WTC11 (cell line): ENCODE results near the gene IRX2. TPM values are rescaled to one million over a fixed set of nuclear protein-coding genes. Genes with fewer than 3 reads are reported as not detected.
A peak's percentile ranks its signal among the peaks of the same experiment; 100 is the strongest.

Experiments used
- ATAC-seq: fragments of 200-7000 bp; cut with Tn5 transposase; 2 replicates; pipeline ENCODE4 v1.10.0; 2021; ENCODE audit warnings: mild to moderate bottlenecking, moderate library complexity
- CTCF ChIA-PET: fragments of 300-600 bp; sonication (Branson Sonifier 250); formaldehyde crosslinking; loops from one replicate; lab custom pipeline; 2021; ENCODE audit warnings: antibody characterized with exemption; lab: Charles Lee
- POLR2A ChIA-PET: fragments of 350-600 bp; sonication (Branson Sonifier 250); formaldehyde crosslinking; loops from one replicate; lab custom pipeline; 2021; ENCODE audit warnings: antibody characterized with exemption; lab: Charles Lee
- DNase-seq: peaks from one replicate; pipeline ENCODE4 v3.0.0; 2021; ENCODE audit warnings: low spot score
- H3K27ac Mint-ChIP-seq: 2 replicates; pipeline ENCODE4 v1.8.0; 2021; ENCODE audit warnings: mixed read lengths
- H3K27me3 Mint-ChIP-seq: 2 replicates; pipeline ENCODE4 v1.8.0; 2021; ENCODE audit warnings: low read depth, mild to moderate bottlenecking, moderate library complexity, mixed read lengths
- H3K36me3 Mint-ChIP-seq: 2 replicates; pipeline ENCODE4 v1.8.0; 2021; ENCODE audit warnings: mixed read lengths
- H3K4me1 Mint-ChIP-seq: 2 replicates; pipeline ENCODE4 v1.8.0; 2022; ENCODE audit warnings: mixed read lengths
- H3K4me3 Mint-ChIP-seq: 2 replicates; pipeline ENCODE4 v1.8.0; 2021; ENCODE audit warnings: mild to moderate bottlenecking, moderate library complexity, mixed read lengths
- H3K9me3 Mint-ChIP-seq: 2 replicates; pipeline ENCODE4 v1.8.0; 2021; ENCODE audit warnings: mixed read lengths
- ESRRA ChIP-seq: sonication (generic); formaldehyde crosslinking; IDR thresholded peaks from 2 replicates; pipeline ENCODE4 v1.8.1; 2022; ENCODE audit warnings: mild to moderate bottlenecking, missing genetic modification reagents, borderline replicate concordance
- FOXJ3 ChIP-seq: sonication (generic); formaldehyde crosslinking; IDR thresholded peaks from 2 replicates; pipeline ENCODE4 v1.9.0; 2021; ENCODE audit warnings: missing genetic modification reagents, mild to moderate bottlenecking, borderline replicate concordance
- IRF1 ChIP-seq: sonication (generic); formaldehyde crosslinking; IDR thresholded peaks from 2 replicates; pipeline ENCODE4 v1.8.0; 2023; ENCODE audit warnings: missing genetic modification reagents
- MAX ChIP-seq: sonication (generic); formaldehyde crosslinking; IDR thresholded peaks from 2 replicates; pipeline ENCODE4 v1.8.0; 2022; ENCODE audit warnings: mild to moderate bottlenecking, missing genetic modification reagents
- MXD4 ChIP-seq: fragments of 250-450 bp; sonication (Bioruptor Pico); IDR thresholded peaks from 2 replicates; pipeline ENCODE4 v1.8.0; 2021; ENCODE audit warnings: mild to moderate bottlenecking, moderate library complexity, borderline replicate concordance
- NR2C2 ChIP-seq: sonication (generic); formaldehyde crosslinking; IDR thresholded peaks from 2 replicates; pipeline ENCODE4 v1.8.0; 2022; ENCODE audit warnings: mild to moderate bottlenecking, missing genetic modification reagents
- TP53 ChIP-seq: sonication (generic); formaldehyde crosslinking; IDR thresholded peaks from 2 replicates; pipeline ENCODE4 v1.8.1; 2023; ENCODE audit warnings: mild to moderate bottlenecking, missing genetic modification reagents
- total RNA-seq: library from RNA; stranded (reverse); gene quantifications from 3 replicates; pipeline ENCODE4 v1.2.3, GENCODE V29; 2021
- TF ChIP-seq, protein P1 (sequence below): sonication (generic); formaldehyde crosslinking; conservative IDR thresholded peaks from 2 replicates; pipeline ENCODE4 v1.8.1; 2022; ENCODE audit warnings: mild to moderate bottlenecking, missing genetic modification reagents
- TF ChIP-seq, protein P2 (sequence below): sonication (generic); formaldehyde crosslinking; IDR thresholded peaks from 2 replicates; pipeline ENCODE4 v1.8.1; 2023; ENCODE audit warnings: mild to moderate bottlenecking, missing genetic modification reagents, moderate library complexity
- TF ChIP-seq, protein P3 (sequence below): sonication (generic); formaldehyde crosslinking; IDR thresholded peaks from 2 replicates; pipeline ENCODE4 v1.8.0; 2022; ENCODE audit warnings: mild to moderate bottlenecking, missing genetic modification reagents
- TF ChIP-seq, protein P4 (sequence below): sonication (generic); formaldehyde crosslinking; IDR thresholded peaks from 2 replicates; pipeline ENCODE4 v1.8.1; 2022; ENCODE audit warnings: low read depth, mild to moderate bottlenecking, moderate library complexity, missing genetic modification reagents, borderline replicate concordance

IRX2 gene
- total RNA-seq, 1 experiment from 2014 or later, result 63.2 TPM

GRCh38 chr5:2749514-2750025 is 1.9 kb downstream of the IRX2 start:
- H3K4me1 Mint-ChIP-seq, result peaks cover 53% of the 10 kb centered on the region
- TF ChIP-seq ESRRA (peak; percentile 44; the same call in 1 of the 2 replicates), MAX (no peak)

DNA sequence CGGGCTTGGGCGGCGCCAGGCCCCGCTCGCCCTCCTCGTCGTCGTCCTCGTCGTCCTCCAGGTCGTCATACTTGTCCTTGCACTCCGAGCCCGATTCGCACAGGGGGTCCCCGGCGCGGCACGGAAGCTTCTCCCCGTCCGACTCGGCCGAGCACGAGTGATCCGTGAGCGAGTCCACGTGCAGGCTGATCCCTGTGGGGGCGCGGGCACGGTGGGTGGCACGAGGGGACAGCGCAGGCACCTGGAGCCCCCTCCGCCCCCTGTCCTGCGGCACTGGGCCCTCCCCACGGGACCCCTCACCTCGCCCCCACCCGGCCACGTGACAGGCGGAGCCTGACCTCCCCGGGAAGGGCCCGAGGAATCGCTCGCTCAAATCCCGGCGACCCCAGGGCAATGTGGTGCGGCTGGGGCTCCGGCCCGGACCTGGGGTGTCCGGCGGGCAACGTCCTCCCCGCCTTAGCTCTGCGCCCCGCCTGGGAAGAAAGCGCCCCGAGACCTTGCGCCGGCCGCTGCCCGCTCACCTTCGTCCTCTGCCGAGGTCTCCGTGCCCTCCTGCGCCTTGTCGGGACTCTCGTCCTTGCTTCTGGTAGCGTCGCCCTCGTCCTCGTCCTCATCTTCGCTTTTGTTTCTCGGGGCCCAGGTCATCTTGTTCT is 2.5 kb downstream of the IRX2 start:
- Mint-ChIP-seq H3K27ac (peak overlapping the region; percentile 94), H3K27me3 (peaks cover 65% of the 10 kb centered on the region), H3K9me3 (no peaks in the 10 kb centered on the region), H3K4me3 (peak overlapping the region; percentile 84), H3K36me3 (peaks cover 36% of the 10 kb centered on the region), H3K4me1 (peaks cover 54% of the 10 kb centered on the region)
- ATAC-seq (no peak), DNase-seq (no peak)
- no peak for TF ChIP-seq TP53 (CRISPR knock-in tag)
- TF ChIP-seq, protein P1, sequence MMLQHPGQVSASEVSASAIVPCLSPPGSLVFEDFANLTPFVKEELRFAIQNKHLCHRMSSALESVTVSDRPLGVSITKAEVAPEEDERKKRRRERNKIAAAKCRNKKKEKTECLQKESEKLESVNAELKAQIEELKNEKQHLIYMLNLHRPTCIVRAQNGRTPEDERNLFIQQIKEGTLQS (CRISPR knock-in tag), result no peak
- TF ChIP-seq, protein P2, sequence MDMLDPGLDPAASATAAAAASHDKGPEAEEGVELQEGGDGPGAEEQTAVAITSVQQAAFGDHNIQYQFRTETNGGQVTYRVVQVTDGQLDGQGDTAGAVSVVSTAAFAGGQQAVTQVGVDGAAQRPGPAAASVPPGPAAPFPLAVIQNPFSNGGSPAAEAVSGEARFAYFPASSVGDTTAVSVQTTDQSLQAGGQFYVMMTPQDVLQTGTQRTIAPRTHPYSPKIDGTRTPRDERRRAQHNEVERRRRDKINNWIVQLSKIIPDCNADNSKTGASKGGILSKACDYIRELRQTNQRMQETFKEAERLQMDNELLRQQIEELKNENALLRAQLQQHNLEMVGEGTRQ, result peak; percentile 41
- TF ChIP-seq FOXJ3 (CRISPR knock-in tag), result no peak
- POLR2A ChIA-PET, result no interaction called here
- CTCF ChIA-PET, result interaction anchor here (0.6 to 1.4 kb wide), 2 partner anchors 56 to 58 kb away, joined by 3 to 13 read pairs; no protein-coding TSS in a partner anchor

More at GRCh38 chr5:2749514-2750025, 1.9 kb downstream of the IRX2 start:
- Mint-ChIP-seq H3K9me3 (no peaks in the 10 kb centered on the region), H3K27ac (peak overlapping the region; percentile 94), H3K27me3 (peaks cover 65% of the 10 kb centered on the region), H3K4me3 (peak overlapping the region; percentile 84), H3K36me3 (peaks cover 32% of the 10 kb centered on the region)
- no peak for DNase-seq
- POLR2A ChIA-PET, result interaction anchor here (0.6 to 2.9 kb wide), 4 partner anchors 9 to 849 kb away, joined by 3 to 18 read pairs (median 3); no protein-coding TSS in a partner anchor
- no peak for ATAC-seq
- CTCF ChIA-PET, result interaction anchor here (0.6 to 1.4 kb wide), 5 partner anchors 11 to 188 kb away, joined by 3 to 13 read pairs (median 3); no protein-coding TSS in a partner anchor

GRCh38 chr5:2748179-2748860 is 3.2 kb downstream of the IRX2 start:
- POLR2A ChIA-PET, result no interaction called here
- CTCF ChIA-PET, result no interaction called here
- ATAC-seq (no peak), DNase-seq (no peak)
- Mint-ChIP-seq H3K4me1 (peaks cover 55% of the 10 kb centered on the region), H3K9me3 (no peaks in the 10 kb centered on the region), H3K36me3 (peaks cover 36% of the 10 kb centered on the region), H3K4me3 (no peak overlapping the region; the same call in 1 of the 2 replicates), H3K27ac (no peak overlapping the region), H3K27me3 (peaks cover 66% of the 10 kb centered on the region)
- TF ChIP-seq IRF1 (CRISPR knock-in tag) (no peak), NR2C2 (CRISPR knock-in tag) (no peak)
- TF ChIP-seq, protein P3, sequence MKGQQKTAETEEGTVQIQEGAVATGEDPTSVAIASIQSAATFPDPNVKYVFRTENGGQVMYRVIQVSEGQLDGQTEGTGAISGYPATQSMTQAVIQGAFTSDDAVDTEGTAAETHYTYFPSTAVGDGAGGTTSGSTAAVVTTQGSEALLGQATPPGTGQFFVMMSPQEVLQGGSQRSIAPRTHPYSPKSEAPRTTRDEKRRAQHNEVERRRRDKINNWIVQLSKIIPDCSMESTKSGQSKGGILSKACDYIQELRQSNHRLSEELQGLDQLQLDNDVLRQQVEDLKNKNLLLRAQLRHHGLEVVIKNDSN, result no peak
- TF ChIP-seq, protein P4, sequence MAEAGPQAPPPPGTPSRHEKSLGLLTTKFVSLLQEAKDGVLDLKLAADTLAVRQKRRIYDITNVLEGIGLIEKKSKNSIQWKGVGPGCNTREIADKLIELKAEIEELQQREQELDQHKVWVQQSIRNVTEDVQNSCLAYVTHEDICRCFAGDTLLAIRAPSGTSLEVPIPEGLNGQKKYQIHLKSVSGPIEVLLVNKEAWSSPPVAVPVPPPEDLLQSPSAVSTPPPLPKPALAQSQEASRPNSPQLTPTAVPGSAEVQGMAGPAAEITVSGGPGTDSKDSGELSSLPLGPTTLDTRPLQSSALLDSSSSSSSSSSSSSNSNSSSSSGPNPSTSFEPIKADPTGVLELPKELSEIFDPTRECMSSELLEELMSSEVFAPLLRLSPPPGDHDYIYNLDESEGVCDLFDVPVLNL (CRISPR knock-in tag), result no peak

GRCh38 chr5:2747363-2748162 is 3.9 kb downstream of the IRX2 start:
- H3K27ac Mint-ChIP-seq, result no peak overlapping the region
- ChIA-PET POLR2A (no interaction called here), CTCF (no interaction called here)
- DNase-seq (no peak), ATAC-seq (no peak)
- peaks cover 54% of the 10 kb centered on the region for H3K4me1 Mint-ChIP-seq
- H3K9me3 Mint-ChIP-seq, result no peaks in the 10 kb centered on the region
- peaks cover 36% of the 10 kb centered on the region for H3K36me3 Mint-ChIP-seq
- peaks cover 65% of the 10 kb centered on the region for H3K27me3 Mint-ChIP-seq
- peak overlapping the region; percentile 61 for H3K4me3 Mint-ChIP-seq
- TF ChIP-seq MXD4 (CRISPR knock-in tag), result no peak
- TF ChIP-seq, protein P3, result no peak
